Hepatocyte (in vitro differentiated cells): ENCODE measurements around the gene LRMDA. TPM values are rescaled to one million over a fixed set of nuclear protein-coding genes. Genes with fewer than 3 reads are reported as not detected.

ENCODE experiments used
- DNase-seq: peaks from one replicate; pipeline ENCODE4 v3.0.0-alpha.2; 2016; ENCODE audit warnings: low spot score
- H2AFZ ChIP-seq: fragments of 200-600 bp; sonication (generic); 2 replicates; pipeline ENCODE4 v1.6.0; 2016; ENCODE audit warnings: antibody characterized with exemption, mild to moderate bottlenecking
- H3K27ac ChIP-seq: fragments of 200-600 bp; sonication (generic); 2 replicates; pipeline ENCODE4 v1.5.1; 2016; ENCODE audit warnings: mild to moderate bottlenecking
- H3K27me3 ChIP-seq: fragments of 200-600 bp; sonication (generic); 2 replicates; pipeline ENCODE4 v1.6.1; 2016
- H3K36me3 ChIP-seq: fragments of 200-600 bp; sonication (generic); replicated peaks from 2 replicates; pipeline ENCODE4 v1.5.1; 2016; ENCODE audit warnings: low read depth; ENCODE audit not compliant: insufficient read depth
- H3K4me1 ChIP-seq: fragments of 200-600 bp; sonication (generic); 2 replicates; pipeline ENCODE4 v1.5.1; 2016; ENCODE audit warnings: mild to moderate bottlenecking, moderate library complexity; ENCODE audit not compliant: insufficient read depth
- H3K4me2 ChIP-seq: fragments of 200-600 bp; sonication (generic); 2 replicates; pipeline ENCODE4 v1.6.0; 2016
- H3K4me3 ChIP-seq: fragments of 200-600 bp; sonication (generic); 2 replicates; pipeline ENCODE4 v1.5.1; 2016; ENCODE audit warnings: mild to moderate bottlenecking
- H3K79me2 ChIP-seq: fragments of 200-600 bp; sonication (generic); 2 replicates; pipeline ENCODE4 v1.6.0; 2017; ENCODE audit warnings: mild to moderate bottlenecking
- H3K9me2 ChIP-seq: fragments of 200-600 bp; sonication (generic); replicated peaks from 2 replicates; pipeline ENCODE4 v1.6.0; 2017; ENCODE audit warnings: mild to moderate bottlenecking; ENCODE audit not compliant: insufficient read depth
- H3K9me3 ChIP-seq: fragments of 200-600 bp; sonication (generic); 2 replicates; pipeline ENCODE4 v1.5.1; 2016; ENCODE audit warnings: low read depth, mild to moderate bottlenecking
- H4K20me1 ChIP-seq: fragments of 200-600 bp; sonication (generic); 2 replicates; pipeline ENCODE4 v1.6.0; 2016; ENCODE audit warnings: mild to moderate bottlenecking; ENCODE audit not compliant: insufficient read depth, poor library complexity, severe bottlenecking
- CTCF ChIP-seq: fragments of 200-600 bp; sonication (generic); IDR thresholded peaks from 2 replicates; pipeline ENCODE4 v1.5.1; 2016; ENCODE audit warnings: antibody characterized with exemption, mild to moderate bottlenecking; ENCODE audit not compliant: poor library complexity
- EZH2 ChIP-seq: fragments of 200-600 bp; sonication (generic); IDR thresholded peaks from 2 replicates; pipeline ENCODE4 v1.6.1; 2016; ENCODE audit warnings: antibody characterized with exemption, mild to moderate bottlenecking, borderline replicate concordance
- EZH2phosphoT487 ChIP-seq: fragments of 200-600 bp; sonication (generic); IDR thresholded peaks from one replicate; pipeline ENCODE4 v1.6.1; 2018; ENCODE audit warnings: antibody characterized with exemption, mild to moderate bottlenecking, low read depth, moderate library complexity; ENCODE audit not compliant: unreplicated experiment, severe bottlenecking
- WGBS: methylation state at CpG from one replicate; pipeline ENCODE4 v1.1.6; 2016; ENCODE audit warnings: low lambda C conversion rate; ENCODE audit errors: missing lambda C conversion rate; 5-methylcytosine and 5-hydroxymethylcytosine counted together
- polyA plus RNA-seq: library from polyadenylated mRNA; unstranded; fragments of >200 nt; fragmentation: Nextera tagmentation; extraction: Ambion mirVana; gene quantifications from 2 replicates; pipeline ENCODE4 v1.2.1, GENCODE V29; 2016
- total RNA-seq: library from RNA; depleted of rRNA; stranded (reverse); fragments of >200 nt; gene quantifications from 2 replicates; pipeline ENCODE4 v1.2.3, GENCODE V29; 2014

The LRMDA gene
- total and polyA plus RNA-seq, 2 experiments from 2014 or later = 5.6 to 15.7 TPM

DNA sequence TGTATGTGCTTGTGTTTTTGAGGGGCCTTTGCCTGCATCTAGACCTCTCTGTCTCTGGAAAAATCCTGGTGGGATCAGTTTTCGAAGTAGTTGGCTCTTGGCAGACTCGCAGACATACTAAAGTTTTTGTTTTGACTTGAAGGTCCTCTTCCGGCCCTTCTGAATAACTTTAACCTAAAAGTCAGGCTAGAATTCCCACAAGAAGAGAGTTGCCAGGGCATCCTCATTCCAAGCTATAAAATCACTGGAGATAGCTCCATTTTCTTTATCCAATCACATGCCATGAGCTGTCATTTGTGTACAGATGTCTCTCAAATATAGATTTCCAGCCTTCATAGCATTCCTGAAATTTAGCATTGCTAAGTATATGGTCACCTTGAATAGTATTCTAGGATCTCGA is 967.8 kb downstream of the LRMDA start:
- Histone ChIP-seq H4K20me1 (no peaks in the 10 kb centered on the region), H3K9me2 (no peaks in the 10 kb centered on the region), H3K27me3 (no peaks in the 10 kb centered on the region), H3K79me2 (no peaks in the 10 kb centered on the region), H3K4me2 (no peak overlapping the region), H2AFZ (no peak overlapping the region), H3K36me3 (no peaks in the 10 kb centered on the region), H3K9me3 (no peaks in the 10 kb centered on the region), H3K4me3 (no peak overlapping the region), H3K4me1 (no peaks in the 10 kb centered on the region), H3K27ac (no peak overlapping the region)
- no peak for TF ChIP-seq EZH2
- TF ChIP-seq CTCF = no peak
- TF ChIP-seq EZH2phosphoT487 = no peak
- WGBS = 90% methylated on average over 4 of the region's 4 CpGs
- no peak for DNase-seq

- TF ChIP-seq EZH2 (no peak), CTCF (no peak), EZH2phosphoT487 (no peak)
- Histone ChIP-seq H3K79me2 (no peaks in the 10 kb centered on the region), H3K9me3 (no peaks in the 10 kb centered on the region), H3K27ac (no peak overlapping the region), H2AFZ (no peak overlapping the region), H3K36me3 (no peaks in the 10 kb centered on the region), H4K20me1 (no peaks in the 10 kb centered on the region), H3K9me2 (no peaks in the 10 kb centered on the region), H3K27me3 (no peaks in the 10 kb centered on the region), H3K4me3 (no peak overlapping the region), H3K4me1 (no peaks in the 10 kb centered on the region), H3K4me2 (no peak overlapping the region)
- WGBS = 86% methylated on average over 3 of the region's 3 CpGs
- no peak for DNase-seq
These were observed 969.6 kb downstream of the LRMDA start for GRCh38 chr10:76401006-76401405.

- no peak overlapping the region for H2AFZ ChIP-seq
- H3K79me2 ChIP-seq = no peaks in the 10 kb centered on the region
- no peak overlapping the region for H3K4me3 ChIP-seq
- 98% methylated on average over 4 of the region's 4 CpGs for WGBS
- H3K36me3 ChIP-seq = no peaks in the 10 kb centered on the region
- TF ChIP-seq EZH2 = no peak
- H3K4me2 ChIP-seq = no peak overlapping the region
- no peaks in the 10 kb centered on the region for H3K4me1 ChIP-seq
- no peak for DNase-seq
- H3K27me3 ChIP-seq = no peaks in the 10 kb centered on the region
- H3K9me3 ChIP-seq = no peaks in the 10 kb centered on the region
- no peak overlapping the region for H3K27ac ChIP-seq
- H4K20me1 ChIP-seq = no peaks in the 10 kb centered on the region
- no peaks in the 10 kb centered on the region for H3K9me2 ChIP-seq
These were observed 972.5 kb downstream of the LRMDA start for GRCh38 chr10:76403912-76404311.

DNA sequence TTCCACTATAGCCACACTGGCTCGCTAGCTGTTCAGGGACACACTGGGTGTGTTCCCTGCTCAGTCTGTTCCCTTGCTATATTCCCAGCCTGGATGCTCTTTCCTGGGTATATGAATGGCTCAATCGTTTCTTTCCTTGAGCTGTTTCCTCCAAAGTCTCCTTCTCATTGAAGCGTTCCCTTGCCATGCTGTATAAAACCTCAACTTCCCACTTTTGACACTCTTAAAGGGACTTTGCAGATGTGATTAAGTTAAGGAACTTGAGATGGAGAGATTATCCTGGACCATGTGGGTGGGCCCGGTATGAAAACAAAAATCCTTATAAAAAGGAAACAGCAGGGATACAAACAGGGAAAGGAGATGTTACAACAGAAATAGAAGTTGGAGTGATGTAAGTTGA is 973.1 kb downstream of the LRMDA start:
- Histone ChIP-seq H2AFZ (no peak overlapping the region), H3K27me3 (no peaks in the 10 kb centered on the region), H3K4me3 (no peak overlapping the region), H3K27ac (no peak overlapping the region), H3K4me2 (no peak overlapping the region), H4K20me1 (no peaks in the 10 kb centered on the region), H3K36me3 (no peaks in the 10 kb centered on the region), H3K9me2 (no peaks in the 10 kb centered on the region), H3K4me1 (no peaks in the 10 kb centered on the region), H3K79me2 (no peaks in the 10 kb centered on the region), H3K9me3 (no peaks in the 10 kb centered on the region)
- no peak for DNase-seq
- 98% methylated on average over 4 of the region's 4 CpGs for WGBS
- TF ChIP-seq CTCF = no peak
- no peak for TF ChIP-seq EZH2
- TF ChIP-seq EZH2phosphoT487 = no peak
